ENCODE results near the gene SALL4.
"Not testable (repeated sequence)": the region's sequence is repeated elsewhere in the genome, so short reads cannot be mapped to it uniquely, and the experiment has no call there.

- not testable (repeated sequence) for TF ChIP-seq POLR2A, CTCF (IDR thresholded peaks at IDR 0.05)
Measured at GRCh38 chr20:51816856-51817255, 14.5 kb upstream of the SALL4 start.

All from heart left ventricle (tissue), 13 donors.